HCT116 (cell line): Measurements from ENCODE around the gene BCR. TPM values are rescaled to one million over a fixed set of nuclear protein-coding genes. Genes with fewer than 3 reads are reported as not detected.

ENCODE experiments used
- ATAC-seq: fragments of 200-7000 bp; cut with Tn5 transposase; 2 replicates; pipeline ENCODE4 v1.9.1; 2020; ENCODE audit warnings: mild to moderate bottlenecking, moderate library complexity
- BruUV-seq: library from RNA; stranded (reverse); fragments of 400-500 nt; replicated peaks from 2 replicates; lab custom pipeline; 2021; lab: Mats Ljungman, UMichigan
- CTCF ChIA-PET: fragments of 300-600 bp; sonication (Branson Sonifier 250); formaldehyde crosslinking; loops from one replicate; lab custom pipeline; 2021; ENCODE audit warnings: antibody characterized with exemption; lab: Charles Lee
- POLR2A ChIA-PET: fragments of 300-600, 350-600 bp; sonication (Branson Sonifier 250); formaldehyde crosslinking; loops from one replicate; lab custom pipeline; 2021; ENCODE audit warnings: antibody characterized with exemption; lab: Charles Lee
- RAD21 ChIA-PET, 2 experiments: fragments of 300-600 bp; sonication (Branson Sonifier 250); formaldehyde crosslinking; loops; one replicate each; lab custom pipeline; 2023; ENCODE audit warnings: low total read pairs in 2 of 2; ENCODE audit not compliant: uncharacterized antibody in 2 of 2, unreplicated experiment in 2 of 2, low non-redundant PET in 1 of 2; lab: Charles Lee
- DNase-seq: peaks from one replicate; pipeline ENCODE4 v3.0.0-alpha.2; 2010; ENCODE audit warnings: low read depth, low spot score
- H2AFZ ChIP-seq: fragments of 200-600 bp; shearing (Covaris generic), sonication (generic); 2 replicates; pipeline ENCODE4 v1.6.1; 2017; ENCODE audit warnings: low read depth, mixed run types, mixed read lengths, antibody characterized with exemption, low read length; ENCODE audit not compliant: poor library complexity, severe bottlenecking
- H3K27ac ChIP-seq: 2 replicates; pipeline ENCODE4 v1.5.1; 2012; ENCODE audit warnings: low read depth, low read length
- H3K27me3 ChIP-seq: fragments of 200-600 bp; sonication (generic); 2 replicates; pipeline ENCODE4 v1.6.1; 2016; ENCODE audit warnings: mixed run types, low read length, mixed read lengths; ENCODE audit not compliant: insufficient read depth
- H3K36me3 ChIP-seq, 2 experiments: fragments of 200-500 bp in 1 of 2; fragments of 200-600 bp in 1 of 2; sonication (Bioruptor generic) in 1 of 2; sonication (generic) in 1 of 2; 2 replicates each; pipeline versions ENCODE4 v1.5.1 to v1.6.1; 2014 to 2016; ENCODE audit warnings: low read length in 2 of 2, inconsistent platforms in 1 of 2, mixed read lengths in 1 of 2, mixed run types in 1 of 2; ENCODE audit not compliant: insufficient read depth in 2 of 2, control insufficient read depth in 1 of 2
- H3K4me1 ChIP-seq, 2 experiments: fragments of 200-600 bp in 1 of 2; sonication (generic) in 1 of 2; 2 replicates each; pipeline versions ENCODE4 v1.5.1 to v1.6.1; 2012 to 2017; ENCODE audit warnings: low read length in 2 of 2, inconsistent platforms in 1 of 2, mild to moderate bottlenecking in 1 of 2, mixed read lengths in 1 of 2, mixed run types in 1 of 2, moderate library complexity in 1 of 2; ENCODE audit not compliant: insufficient read depth in 2 of 2, control insufficient read depth in 1 of 2
- H3K4me2 ChIP-seq: fragments of 200-600 bp; sonication (generic); 2 replicates; pipeline ENCODE4 v1.6.1; 2017; ENCODE audit warnings: mixed run types, low read length, mixed read lengths
- H3K4me3 ChIP-seq, 2 experiments: fragments of 200-600 bp in 1 of 2; sonication (generic) in 1 of 2; replicated peaks in 1 of 2; 2 replicates each; pipeline ENCODE4 v1.5.1; 2011 to 2016; ENCODE audit warnings: low read length in 2 of 2, control low read depth in 1 of 2, low read depth in 1 of 2, mild to moderate bottlenecking in 1 of 2, mixed read lengths in 1 of 2, mixed run types in 1 of 2
- H3K79me2 ChIP-seq: fragments of 200-600 bp; sonication (generic); 2 replicates; pipeline ENCODE4 v1.6.1; 2017; ENCODE audit warnings: mild to moderate bottlenecking, mixed run types, low read length, moderate library complexity, mixed read lengths; ENCODE audit not compliant: insufficient read depth
- H3K9ac ChIP-seq: fragments of 200-600 bp; sonication (generic); 2 replicates; pipeline ENCODE4 v1.6.1; 2016; ENCODE audit warnings: low read length, mixed read lengths
- H3K9me2 ChIP-seq: fragments of 200-600 bp; sonication (generic), shearing (Covaris generic); 2 replicates; pipeline ENCODE4 v1.6.1; 2017; ENCODE audit warnings: mixed run types, mild to moderate bottlenecking, moderate library complexity; ENCODE audit not compliant: insufficient read depth
- H3K9me3 ChIP-seq, 2 experiments: fragments of 200-500 bp in 1 of 2; fragments of 200-600 bp in 1 of 2; sonication (Bioruptor generic) in 1 of 2; sonication (generic) in 1 of 2; 2 replicates each; pipeline ENCODE4 v1.6.1; 2014 to 2017; ENCODE audit warnings: low read length in 2 of 2, mixed read lengths in 2 of 2, inconsistent platforms in 1 of 2, low read depth in 1 of 2, mild to moderate bottlenecking in 1 of 2, mixed run types in 1 of 2, moderate library complexity in 1 of 2; ENCODE audit not compliant: control insufficient read depth in 1 of 2, insufficient read depth in 1 of 2
- H4K20me1 ChIP-seq: fragments of 200-600 bp; sonication (generic), shearing (Covaris generic); 2 replicates; pipeline ENCODE4 v1.6.1; 2017; ENCODE audit warnings: mixed run types, mild to moderate bottlenecking, moderate library complexity; ENCODE audit not compliant: insufficient read depth
- CBX3 ChIP-seq: IDR thresholded peaks from 2 replicates; pipeline ENCODE4 v1.6.1; 2012; ENCODE audit warnings: low read depth
- CTCF ChIP-seq, 3 experiments: fragments of 200-600 bp in 1 of 3; sonication (generic) in 1 of 3; IDR thresholded peaks in 2 of 3; conservative IDR thresholded peaks in 1 of 3; 2 replicates each; pipeline ENCODE4 v1.5.1; 2012 to 2017; ENCODE audit warnings: low read depth in 2 of 3, low read length in 2 of 3, antibody characterized with exemption in 1 of 3, borderline replicate concordance in 1 of 3, control low read depth in 1 of 3, mild to moderate bottlenecking in 1 of 3, mixed read lengths in 1 of 3, mixed run types in 1 of 3, moderate library complexity in 1 of 3; ENCODE audit not compliant: insufficient read depth in 1 of 3
- EGR1 ChIP-seq: IDR thresholded peaks from 2 replicates; pipeline ENCODE4 v1.6.1; 2012; ENCODE audit warnings: low read depth
- ELF1 ChIP-seq: IDR thresholded peaks from 2 replicates; pipeline ENCODE4 v1.6.1; 2012; ENCODE audit warnings: low read depth, borderline replicate concordance
- EZH2phosphoT487 ChIP-seq: fragments of 200-600 bp; IDR thresholded peaks from 2 replicates; pipeline ENCODE4 v1.6.1; 2018; ENCODE audit warnings: antibody characterized with exemption, borderline replicate concordance
- FOSL1 ChIP-seq: IDR thresholded peaks from 2 replicates; pipeline ENCODE4 v1.6.1; 2012; ENCODE audit warnings: low read depth
- JUND ChIP-seq: IDR thresholded peaks from 2 replicates; pipeline ENCODE4 v1.6.1; 2012
- MAX ChIP-seq: IDR thresholded peaks from 2 replicates; pipeline ENCODE4 v1.6.1; 2012
- POLR2A ChIP-seq: IDR thresholded peaks from 2 replicates; pipeline ENCODE4 v1.7.0; 2011; ENCODE audit warnings: borderline replicate concordance; ENCODE audit not compliant: insufficient read depth, insufficient read length; ENCODE audit errors: extremely low read depth
- SIN3A ChIP-seq: IDR thresholded peaks from 2 replicates; pipeline ENCODE4 v1.6.1; 2012; ENCODE audit warnings: low read depth
- SP1 ChIP-seq: IDR thresholded peaks from 2 replicates; pipeline ENCODE4 v1.6.1; 2012; ENCODE audit warnings: low read depth
- SRF ChIP-seq: IDR thresholded peaks from 2 replicates; pipeline ENCODE4 v1.6.1; 2012; ENCODE audit warnings: low read depth
- TCF7L2 ChIP-seq: IDR thresholded peaks from 2 replicates; pipeline ENCODE4 v1.7.0; 2011; ENCODE audit warnings: borderline replicate concordance, inconsistent platforms; ENCODE audit not compliant: insufficient read depth, insufficient read length; ENCODE audit errors: extremely low read depth
- YY1 ChIP-seq: IDR thresholded peaks from 2 replicates; pipeline ENCODE4 v1.6.1; 2011; ENCODE audit warnings: low read length, low read depth, moderate library complexity, mild to moderate bottlenecking; ENCODE audit not compliant: insufficient replicate concordance; ENCODE audit errors: extremely low read depth
- ZFX ChIP-seq: fragments of 450-650 bp; IDR thresholded peaks from 2 replicates; pipeline ENCODE4 v1.6.1; 2017
- intact Hi-C: fragments of 100-400 bp; cut with micrococcal nuclease; formaldehyde crosslinking; loops from 2 replicates; pipeline ENCODE4 v1.10.0; 2022
- total RNA-seq: library from RNA; stranded (reverse); gene quantifications from one replicate; pipeline ENCODE4 v1.2.1, GENCODE V29; 2021; ENCODE audit not compliant: unreplicated experiment

Gene BCR
- total RNA-seq, 1 experiment from 2014 or later: 39.7 TPM

GRCh38 chr22:23157560-23158515, 22.5 kb upstream of the BCR start (continued):
- TF ChIP-seq CTCF (IDR thresholded peaks at IDR 0.05 in 2 of 3, conservative IDR thresholded peaks at IDR 0.05 in 1 of 3; ENCODE audit: borderline replicate concordance in 1 of 3, insufficient read depth in 1 of 3, low read depth in 2 of 3, low read length in 2 of 3) (no peak), TCF7L2 (no peak), MAX (no peak)
- TF ChIP-seq, all 23 proteins: peak for 0

GRCh38 chr22:23158516-23159290, 21.6 kb upstream of the BCR start:
- no peaks in the 10 kb centered on the region for H3K9me3 ChIP-seq
- no peak for ATAC-seq
- intact Hi-C loops: no loop called here
- BruUV-seq: no TSS peak
- no peaks in the 10 kb centered on the region for H4K20me1 ChIP-seq
- no peak for DNase-seq
- ChIA-PET RAD21 (no interaction called here), CTCF (no interaction called here), POLR2A (no interaction called here)
- H3K27ac ChIP-seq: no peak overlapping the region
- no peaks in the 10 kb centered on the region for H3K79me2 ChIP-seq
- H3K36me3 ChIP-seq: no peaks in the 10 kb centered on the region
- H3K27me3 ChIP-seq: no peaks in the 10 kb centered on the region
- no peaks in the 10 kb centered on the region for H3K9me2 ChIP-seq
- no peak overlapping the region for H2AFZ ChIP-seq
- H3K9ac ChIP-seq: no peak overlapping the region
- no peak overlapping the region for H3K4me2 ChIP-seq
- no peaks in the 10 kb centered on the region for H3K4me1 ChIP-seq
- H3K4me3 ChIP-seq: no peak overlapping the region
- no peak for TF ChIP-seq EZH2phosphoT487
- no peak for TF ChIP-seq SRF
- TF ChIP-seq CBX3: no peak
- TF ChIP-seq TCF7L2: no peak
- no peak for TF ChIP-seq YY1
- TF ChIP-seq POLR2A: no peak
- TF ChIP-seq SIN3A: no peak
- TF ChIP-seq FOSL1: no peak
- TF ChIP-seq JUND: no peak
- TF ChIP-seq ELF1: no peak
- no peak for TF ChIP-seq ZFX
- no peak for TF ChIP-seq SP1
- TF ChIP-seq CTCF (IDR thresholded peaks at IDR 0.05 in 2 of 3, conservative IDR thresholded peaks at IDR 0.05 in 1 of 3; ENCODE audit: borderline replicate concordance in 1 of 3, insufficient read depth in 1 of 3, low read depth in 2 of 3, low read length in 2 of 3): no peak
- no peak for TF ChIP-seq EGR1
